ENCODE results near the gene MINK1.

MINK1 gene

GRCh38 chr17:4941319-4941610, 108.1 kb downstream of the MINK1 start:
- Mint-ChIP-seq H3K27me3 (ENCODE audit: low read depth, poor library complexity) (peaks cover 5% of the 10 kb centered on the region), H3K36me3 (ENCODE audit: low read depth) (peaks cover 34% of the 10 kb centered on the region), H3K4me3 (peak overlapping the region; percentile 92), H3K4me1 (peaks cover 44% of the 10 kb centered on the region), H3K9me3 (no peaks in the 10 kb centered on the region), H3K27ac (peak overlapping the region; percentile 99)
- no peak for DNase-seq
- no peak for TF ChIP-seq CTCF (IDR thresholded peaks at IDR 0.05)

DNA sequence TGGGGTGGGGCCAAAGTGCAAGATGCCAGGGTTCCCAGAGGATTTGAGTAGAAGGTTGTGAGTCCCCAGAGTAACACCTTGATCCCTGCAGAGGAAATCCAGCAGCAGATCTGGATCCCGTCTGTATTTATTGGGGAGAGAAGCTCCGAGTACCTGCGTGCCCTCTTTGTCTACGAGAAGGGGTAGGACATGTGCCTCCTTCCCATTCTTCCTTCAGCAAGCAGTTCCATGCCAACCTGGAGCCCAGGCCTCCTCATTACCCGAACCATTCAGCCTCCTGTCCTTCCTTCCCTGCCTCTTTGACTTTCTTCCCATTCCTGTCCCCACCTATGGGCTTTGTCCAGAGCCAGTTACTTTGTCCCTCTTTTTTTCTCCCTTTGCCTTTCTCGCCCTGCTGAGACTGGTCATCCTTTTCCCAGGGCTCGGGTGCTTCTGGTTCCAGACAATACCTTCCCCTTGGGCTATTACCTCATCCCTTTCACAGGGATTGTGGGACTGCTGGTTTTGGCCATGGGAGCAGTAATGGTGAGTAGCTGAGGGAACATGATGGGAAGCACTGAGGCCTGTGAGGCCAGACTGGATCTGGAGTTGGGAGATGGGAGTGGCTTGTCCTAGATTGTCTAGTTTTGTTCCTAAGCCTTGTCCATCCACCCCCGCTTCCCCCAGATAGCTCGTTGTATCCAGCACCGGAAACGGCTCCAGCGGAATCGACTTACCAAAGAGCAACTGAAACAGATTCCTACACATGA, 109.8 kb downstream of the MINK1 start:
- peaks cover 5% of the 10 kb centered on the region for H3K27me3 Mint-ChIP-seq (ENCODE audit: low read depth, poor library complexity)
- peaks cover 51% of the 10 kb centered on the region for H3K4me1 Mint-ChIP-seq
- DNase-seq = no peak
- H3K9me3 Mint-ChIP-seq = no peaks in the 10 kb centered on the region
- no peak overlapping the region for H3K4me3 Mint-ChIP-seq
- peak overlapping the region; percentile 96 for H3K27ac Mint-ChIP-seq
- peaks cover 36% of the 10 kb centered on the region for H3K36me3 Mint-ChIP-seq (ENCODE audit: low read depth)
- TF ChIP-seq CTCF (IDR thresholded peaks at IDR 0.05) = no peak

- Mint-ChIP-seq H3K27ac (peak overlapping the region; percentile 98), H3K36me3 (ENCODE audit: low read depth) (peaks cover 36% of the 10 kb centered on the region), H3K27me3 (ENCODE audit: low read depth, poor library complexity) (peaks cover 5% of the 10 kb centered on the region), H3K4me1 (peaks cover 43% of the 10 kb centered on the region), H3K9me3 (no peaks in the 10 kb centered on the region), H3K4me3 (no peak overlapping the region)
- DNase-seq = no peak
- no peak for TF ChIP-seq CTCF (IDR thresholded peaks at IDR 0.05)
Measured at GRCh38 chr17:4944163-4944553, 111.0 kb downstream of the MINK1 start.

DNA sequence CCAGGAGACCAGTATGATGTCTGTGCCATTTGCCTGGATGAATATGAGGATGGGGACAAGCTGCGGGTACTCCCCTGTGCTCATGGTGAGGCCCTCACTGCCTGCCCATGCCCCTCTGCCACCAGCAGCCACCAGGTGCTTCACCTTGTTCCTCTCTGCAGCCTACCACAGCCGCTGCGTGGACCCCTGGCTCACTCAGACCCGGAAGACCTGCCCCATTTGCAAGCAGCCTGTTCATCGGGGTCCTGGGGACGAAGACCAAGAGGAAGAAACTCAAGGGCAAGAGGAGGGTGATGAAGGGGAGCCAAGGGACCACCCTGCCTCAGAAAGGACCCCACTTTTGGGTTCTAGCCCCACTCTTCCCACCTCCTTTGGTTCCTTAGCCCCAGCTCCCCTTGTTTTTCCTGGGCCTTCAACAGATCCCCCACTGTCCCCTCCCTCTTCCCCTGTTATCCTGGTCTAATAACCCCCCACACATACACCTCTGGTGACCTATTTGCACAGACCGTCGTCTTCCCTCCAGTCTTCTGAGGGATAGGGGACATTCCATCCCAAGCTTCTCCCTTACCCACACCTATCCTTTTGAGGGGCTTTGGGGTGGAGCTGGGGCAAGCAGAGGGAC, 111.5 kb downstream of the MINK1 start:
- Mint-ChIP-seq H3K27me3 (ENCODE audit: low read depth, poor library complexity) (peaks cover 5% of the 10 kb centered on the region), H3K9me3 (no peaks in the 10 kb centered on the region), H3K27ac (peak overlapping the region; percentile 98), H3K4me3 (no peak overlapping the region), H3K36me3 (ENCODE audit: low read depth) (peaks cover 36% of the 10 kb centered on the region), H3K4me1 (peaks cover 41% of the 10 kb centered on the region)
- TF ChIP-seq CTCF (IDR thresholded peaks at IDR 0.05) = no peak
- no peak for DNase-seq

DNA sequence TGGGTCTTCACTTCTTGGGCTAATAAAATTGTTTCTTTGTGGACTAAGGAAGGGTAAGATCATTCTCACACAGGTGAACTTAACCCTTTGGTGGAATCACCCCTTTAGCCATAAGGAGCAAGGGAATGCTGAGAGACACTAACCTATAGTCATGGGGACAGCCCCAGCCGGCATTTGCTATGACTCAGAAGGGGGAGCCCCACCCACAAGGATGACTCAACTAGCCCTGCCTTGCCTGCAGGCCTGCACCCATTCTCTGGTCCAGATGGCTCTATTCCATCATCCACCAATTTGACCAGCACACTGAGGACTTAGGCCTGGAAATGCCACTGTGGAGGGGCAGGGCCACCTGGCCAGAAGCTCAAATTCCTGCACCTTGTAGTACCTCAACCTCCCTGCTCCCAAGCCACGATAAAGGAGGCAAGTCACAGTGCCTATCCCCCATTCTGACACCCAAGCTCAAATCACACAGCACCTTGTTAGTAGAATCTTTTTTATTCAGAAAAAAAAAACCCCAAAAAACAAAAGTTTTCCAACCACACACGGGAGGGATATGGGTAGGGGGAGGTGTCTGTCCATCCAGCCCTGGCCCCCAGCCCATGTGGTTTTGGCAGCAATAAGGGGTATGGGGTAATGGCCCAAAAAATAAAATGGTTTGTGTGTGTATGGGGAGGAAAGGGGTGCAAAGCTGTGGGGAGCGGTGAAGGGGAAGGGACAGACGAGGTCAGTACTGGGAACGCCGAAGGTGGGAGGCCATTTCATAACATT, 112.2 kb downstream of the MINK1 start:
- TF ChIP-seq CTCF (IDR thresholded peaks at IDR 0.05) = no peak
- peak overlapping the region; percentile 98 for H3K27ac Mint-ChIP-seq
- H3K36me3 Mint-ChIP-seq (ENCODE audit: low read depth) = peaks cover 36% of the 10 kb centered on the region
- no peaks in the 10 kb centered on the region for H3K27me3 Mint-ChIP-seq (ENCODE audit: low read depth, poor library complexity)
- no peaks in the 10 kb centered on the region for H3K9me3 Mint-ChIP-seq
- DNase-seq = no peak
- H3K4me1 Mint-ChIP-seq = peaks cover 43% of the 10 kb centered on the region
- H3K4me3 Mint-ChIP-seq = peak overlapping the region; percentile 99
